ENCODE results near the gene RASA3. TPM values are rescaled to one million over a fixed set of nuclear protein-coding genes. Genes with fewer than 3 reads are reported as not detected.

RASA3 gene
- total and polyA plus RNA-seq, 2 of the 8 experiments (the other 6 are each of a cell fraction or from before 2014, with no cell fraction given), result 7.5 to 21.9 TPM

GRCh38 chr13:114077933-114078325, 54.5 kb downstream of the RASA3 start:
- 81% methylated on average over 11 of the region's 13 CpGs; no CpG with 5 or more reads in 1 of the 2 experiments for WGBS, 2 experiments (ENCODE audit: extremely low coverage in 1 of 2, insufficient coverage in 1 of 2, insufficient read length in 1 of 2, insufficient replicate concordance in 2 of 2, low coverage in 1 of 2, low lambda C conversion rate in 2 of 2, missing lambda C conversion rate in 1 of 2)
- H3K79me1 ChIP-seq (ENCODE audit: low read depth, low read length), result peaks cover 12% of the 10 kb centered on the region
- no peak overlapping the region for H4K5ac ChIP-seq (ENCODE audit: insufficient read length, low read depth, low read length)
- H2AFZ ChIP-seq (ENCODE audit: low read length), result no peak overlapping the region
- H4K20me1 ChIP-seq (replicated peaks in 1 of 2; ENCODE audit: control insufficient read depth in 1 of 2, insufficient read depth in 2 of 2, low read length in 2 of 2), result peaks cover 0 to 20% of the 10 kb centered on the region in 2 experiments
- H3K14ac ChIP-seq (ENCODE audit: insufficient read length), result no peak overlapping the region
- no peaks in the 10 kb centered on the region for H3K9me3 ChIP-seq (ENCODE audit: insufficient read depth in 2 of 2, low read depth in 1 of 2, low read length in 1 of 2)
- H3K18ac ChIP-seq (ENCODE audit: extremely low read depth, low read length), result no peak overlapping the region
- H3K23ac ChIP-seq (ENCODE audit: insufficient read length), result no peak overlapping the region
- no peak overlapping the region for H3K9ac ChIP-seq (replicated peaks in 1 of 4; ENCODE audit: extremely low read depth in 1 of 4, low read depth in 3 of 4, low read length in 3 of 4)
- H4K8ac ChIP-seq (ENCODE audit: extremely low read depth, insufficient read depth, low read length), result 0 out of 2 replicates have a peak overlapping the region, but pooled peaks have one; percentile 22
- ChIA-PET CTCF (ENCODE audit: partially characterized antibody) (interaction anchor here (0.6 to 1.4 kb wide), 2 partner anchors 101 to 134 kb away, joined by 3 read pairs; partner anchors contain the start of gene CFAP97D2), POLR2A (ENCODE audit: partially characterized antibody) (no interaction called here)
- FAIRE-seq, result no peak
- H3K4me3 ChIP-seq (ENCODE audit: extremely low read depth in 1 of 4, insufficient read depth in 2 of 4, low read depth in 3 of 4, low read length in 4 of 4), result no peak overlapping the region
- H2BK20ac ChIP-seq (ENCODE audit: low read length), result no peak overlapping the region
- H3K79me2 ChIP-seq (ENCODE audit: control insufficient read depth in 1 of 2, insufficient read depth in 2 of 2, low read length in 2 of 2), result peaks cover 0 to 13% of the 10 kb centered on the region in 2 experiments; a peak in 2 of 4 replicates
- H4K91ac ChIP-seq (replicated peaks; ENCODE audit: insufficient read length, low read length), result no peak overlapping the region
- H3K27me3 ChIP-seq (replicated peaks in 1 of 4; ENCODE audit: control insufficient read depth in 3 of 4, extremely low read depth in 1 of 4, insufficient read depth in 3 of 4, low read length in 3 of 4), result no peaks in the 10 kb centered on the region; a peak in 1 of 7 replicates
- no peak overlapping the region for H2AK5ac ChIP-seq (ENCODE audit: low read depth, low read length)
- H3K23me2 ChIP-seq (ENCODE audit: low read depth, low read length), result no peaks in the 10 kb centered on the region
- no peak overlapping the region for H3K4ac ChIP-seq (replicated peaks; ENCODE audit: insufficient read length, low read depth, low read length)
- no peaks in the 10 kb centered on the region for H3K36me3 ChIP-seq (ENCODE audit: control insufficient read depth in 2 of 4, insufficient read depth in 4 of 4, low read length in 3 of 4)
- H2BK5ac ChIP-seq (ENCODE audit: low read depth, low read length), result no peak overlapping the region
- no peak overlapping the region for H3K56ac ChIP-seq (replicated peaks; ENCODE audit: insufficient read length, low read depth, low read length)
- H2BK15ac ChIP-seq (ENCODE audit: low read length), result no peak overlapping the region
- no peak for DNase-seq (ENCODE audit: low read depth in 1 of 2, low spot score in 2 of 2)
- peaks cover 0 to 5% (median 1%) of the 10 kb centered on the region in 4 experiments; a peak in 3 of 7 replicates for H3K4me1 ChIP-seq (replicated peaks in 1 of 4; ENCODE audit: control insufficient read depth in 3 of 4, insufficient read depth in 4 of 4, low read length in 3 of 4)
- no peak overlapping the region for H2BK120ac ChIP-seq (replicated peaks; ENCODE audit: low read depth, low read length)
- H3K27ac ChIP-seq (ENCODE audit: low read depth, low read length), result no peak overlapping the region
- H2BK12ac ChIP-seq (ENCODE audit: low read depth, low read length), result no peak overlapping the region
- H3K4me2 ChIP-seq (ENCODE audit: insufficient read depth in 1 of 2, low read depth in 2 of 2, low read length in 2 of 2), result no peak overlapping the region
- TF ChIP-seq CTCF (IDR thresholded peaks at IDR 0.05; ENCODE audit: control extremely low read depth in 1 of 3, insufficient read depth in 1 of 3, low read depth in 1 of 3, low read length in 3 of 3) (no peak), KDM1A (IDR thresholded peaks at IDR 0.05; ENCODE audit: borderline replicate concordance, low read length) (no peak), KDM4A (IDR thresholded peaks at IDR 0.05; ENCODE audit: low read depth, low read length, severe bottlenecking) (no peak), CTBP2 (IDR thresholded peaks at IDR 0.05; ENCODE audit: borderline replicate concordance, insufficient read depth, insufficient read length, low read length) (no peak), RNF2 (IDR thresholded peaks at IDR 0.05; ENCODE audit: borderline replicate concordance, low read depth, low read length, missing control alignments, poor library complexity, severe bottlenecking) (no peak), BACH1 (IDR thresholded peaks at IDR 0.05; ENCODE audit: low read length) (no peak), EP300 (IDR thresholded peaks at IDR 0.05; ENCODE audit: borderline replicate concordance in 1 of 2, low read depth in 2 of 2, low read length in 2 of 2) (no peak), BCL11A (IDR thresholded peaks at IDR 0.05; ENCODE audit: low read depth in 2 of 2, low read length in 2 of 2) (no peak), SUZ12 (IDR thresholded peaks at IDR 0.05; ENCODE audit: low read length) (no peak), MAX (IDR thresholded peaks at IDR 0.05) (no peak; the same call in 1 of the 2 replicates)
